DLD1 (cell line): ENCODE data around the gene EMILIN1.
"Not testable (repeated sequence)": the region's sequence is repeated elsewhere in the genome, so short reads cannot be mapped to it uniquely, and the experiment has no call there.

Experiments
- in situ Hi-C: cut with HindIII; loops from 2 replicates; pipeline ENCODE4 v1.10.0; 2017; ENCODE audit warnings: low sequenced_read_pairs

The EMILIN1 gene

GRCh38 chr2:27053776-27054175 lies 24.6 kb upstream of the EMILIN1 start:
- in situ Hi-C loops: no loop called here

- in situ Hi-C loops: no loop called here
These were observed 23.7 kb upstream of the EMILIN1 start for GRCh38 chr2:27054721-27055120.

GRCh38 chr2:27057184-27057583 lies 21.2 kb upstream of the EMILIN1 start:
- in situ Hi-C loops: no loop called here

GRCh38 chr2:27058210-27058609 lies 20.2 kb upstream of the EMILIN1 start:
- in situ Hi-C loops: no loop called here

- in situ Hi-C loops: no loop called here
These were observed 19.1 kb upstream of the EMILIN1 start for GRCh38 chr2:27059141-27059820.

GRCh38 chr2:27060323-27060722 lies 18.1 kb upstream of the EMILIN1 start:
- in situ Hi-C loops: no loop called here

- in situ Hi-C loops: no loop called here
These were observed 13.3 kb upstream of the EMILIN1 start for GRCh38 chr2:27065128-27065527.

GRCh38 chr2:27067385-27067784 lies 11.0 kb upstream of the EMILIN1 start:
- in situ Hi-C loops: no loop called here

GRCh38 chr2:27069436-27069835 lies 9.0 kb upstream of the EMILIN1 start:
- in situ Hi-C loops: no loop called here

- in situ Hi-C loops: no loop called here
These were observed 8.3 kb upstream of the EMILIN1 start for GRCh38 chr2:27069961-27070618.

GRCh38 chr2:27070653-27071276 lies 7.7 kb upstream of the EMILIN1 start:
- in situ Hi-C loops: no loop called here

GRCh38 chr2:27071277-27071989 lies 7.0 kb upstream of the EMILIN1 start, which contains the start of gene OST4:
TSS of gene OST4 (minus strand) at chr2:27071654.
- in situ Hi-C loops: no loop called here

- in situ Hi-C loops: no loop called here
These were observed 6.2 kb upstream of the EMILIN1 start for GRCh38 chr2:27071990-27072830.

- in situ Hi-C loops: no loop called here
These were observed 5.5 kb upstream of the EMILIN1 start for GRCh38 chr2:27072920-27073319.

- in situ Hi-C loops: no loop called here
These were observed 4.6 kb upstream of the EMILIN1 start for GRCh38 chr2:27073782-27074181.

GRCh38 chr2:27074738-27075565 lies 3.5 kb upstream of the EMILIN1 start:
- in situ Hi-C loops: no loop called here

- in situ Hi-C loops: not testable (repeated sequence)
These were observed 2.9 kb upstream of the EMILIN1 start for GRCh38 chr2:27075566-27075871.

GRCh38 chr2:27076323-27076722 lies 2.1 kb upstream of the EMILIN1 start:
- in situ Hi-C loops: no loop called here

- in situ Hi-C loops: no loop called here
These were observed 1.2 kb upstream of the EMILIN1 start for GRCh38 chr2:27077231-27077630.
